Measurements from ENCODE around the gene CDC42BPA.
"Not testable (repeated sequence)": the region's sequence is repeated elsewhere in the genome, so short reads cannot be mapped to it uniquely, and the experiment has no call there.

CDC42BPA gene

GRCh38 chr1:227281371-227281770 is 36.9 kb downstream of the CDC42BPA start:
- intact Hi-C loops (cut with DNase I) = no loop called here

GRCh38 chr1:227280836-227281235 is 37.5 kb downstream of the CDC42BPA start:
- intact Hi-C loops (cut with DNase I) = no loop called here
- no peak for DNase-seq

More at GRCh38 chr1:227281371-227281770, 36.9 kb downstream of the CDC42BPA start:
- no peak for DNase-seq

- intact Hi-C loops (cut with DNase I); DNase-seq: not testable (repeated sequence)
These were observed 42.1 kb downstream of the CDC42BPA start for GRCh38 chr1:227276156-227276693.

GRCh38 chr1:227273557-227273956 is 44.7 kb downstream of the CDC42BPA start:
- intact Hi-C loops (cut with DNase I) = no loop called here

GRCh38 chr1:227272428-227272827 is 45.9 kb downstream of the CDC42BPA start:
- intact Hi-C loops (cut with DNase I) = no loop called here
- DNase-seq = no peak

More at GRCh38 chr1:227273557-227273956, 44.7 kb downstream of the CDC42BPA start:
- no peak for DNase-seq

GRCh38 chr1:227270554-227270953 is 47.7 kb downstream of the CDC42BPA start:
- intact Hi-C loops (cut with DNase I) = no loop called here
- no peak for DNase-seq

GRCh38 chr1:227268943-227269342 is 49.3 kb downstream of the CDC42BPA start:
- DNase-seq = no peak
- intact Hi-C loops (cut with DNase I) = no loop called here

GRCh38 chr1:227265891-227266290 is 52.4 kb downstream of the CDC42BPA start:
- no peak for DNase-seq
- intact Hi-C loops (cut with DNase I) = no loop called here

- no peak for DNase-seq
- intact Hi-C loops (cut with DNase I) = no loop called here
These were observed 54.4 kb downstream of the CDC42BPA start for GRCh38 chr1:227263869-227264268.

GRCh38 chr1:227261501-227261900 is 56.8 kb downstream of the CDC42BPA start:
- intact Hi-C loops (cut with DNase I) = no loop called here
- no peak for DNase-seq

GRCh38 chr1:227260433-227260832 is 57.9 kb downstream of the CDC42BPA start:
- intact Hi-C loops (cut with DNase I) = no loop called here
- DNase-seq = no peak

- DNase-seq = no peak
- intact Hi-C loops (cut with DNase I) = no loop called here
These were observed 60.3 kb downstream of the CDC42BPA start for GRCh38 chr1:227257964-227258363.

- DNase-seq = no peak
- intact Hi-C loops (cut with DNase I) = no loop called here
These were observed 63.1 kb downstream of the CDC42BPA start for GRCh38 chr1:227255086-227255732.

GRCh38 chr1:227253065-227253464 is 65.2 kb downstream of the CDC42BPA start:
- DNase-seq = no peak
- intact Hi-C loops (cut with DNase I) = no loop called here

- intact Hi-C loops (cut with DNase I) = no loop called here
- no peak for DNase-seq
These were observed 72.5 kb downstream of the CDC42BPA start for GRCh38 chr1:227245613-227246320.

- intact Hi-C loops (cut with DNase I) = no loop called here
- DNase-seq = no peak
These were observed 73.8 kb downstream of the CDC42BPA start for GRCh38 chr1:227244339-227245118.

- no peak for DNase-seq
- intact Hi-C loops (cut with DNase I) = no loop called here
These were observed 75.2 kb downstream of the CDC42BPA start for GRCh38 chr1:227242811-227243682.

- no peak for DNase-seq
- intact Hi-C loops (cut with DNase I) = no loop called here
These were observed 77.3 kb downstream of the CDC42BPA start for GRCh38 chr1:227240983-227241382.

GRCh38 chr1:227234998-227235405 is 83.3 kb downstream of the CDC42BPA start:
- intact Hi-C loops (cut with DNase I) = loop anchor here (10.0 kb wide), 1 partner anchor 210 kb away; no protein-coding TSS in a partner anchor
- DNase-seq = peak in 24 of 42 donors; percentile 8 to 74 (median 48)

Measured in head of caudate nucleus (tissue), 42 donors.